22Rv1 (cell line): ENCODE data around the gene COL1A1.

ENCODE experiments used
- CTCF ChIP-seq: fragments of 450-650 bp; IDR thresholded peaks from 2 replicates; pipeline ENCODE4 v1.5.1; 2017; ENCODE audit warnings: mild to moderate bottlenecking
- ZFX ChIP-seq: fragments of 450-650 bp; IDR thresholded peaks from 2 replicates; pipeline ENCODE4 v1.6.1; 2017; ENCODE audit warnings: antibody characterized with exemption, borderline replicate concordance

GRCh38 chr17:50154604-50155003 lies 46.8 kb downstream of the COL1A1 start:
- TF ChIP-seq CTCF, result no peak
- TF ChIP-seq ZFX, result no peak
